OCI-LY3 (cell line): ENCODE results near the gene RBMX.
"Not testable (repeated sequence)": the region's sequence is repeated elsewhere in the genome, so short reads cannot be mapped to it uniquely, and the experiment has no call there.

Source experiments
- H2AFZ ChIP-seq: fragments of 200-600, 300-600 bp; shearing (Covaris generic); 2 replicates; pipeline ENCODE4 v1.6.0; 2014; ENCODE audit warnings: antibody characterized with exemption, low read depth, low read length
- H3K27ac ChIP-seq: fragments of 200-600, 300-600 bp; sonication (generic); 2 replicates; pipeline ENCODE4 v1.5.1; 2014; ENCODE audit warnings: mild to moderate bottlenecking, low read length, moderate library complexity, mixed read lengths
- H3K27me3 ChIP-seq: fragments of 200-600, 300-600 bp; sonication (generic); 2 replicates; pipeline ENCODE4 v1.6.1; 2014; ENCODE audit warnings: low read depth, low read length, mixed read lengths
- H3K36me3 ChIP-seq: fragments of 200-600, 300-600 bp; sonication (generic); replicated peaks from 2 replicates; pipeline ENCODE3; 2014; ENCODE audit warnings: low read depth, low read length, mixed read lengths
- H3K4me1 ChIP-seq: fragments of 300-600, 200-600 bp; sonication (generic); 2 replicates; pipeline ENCODE4 v1.6.1; 2014; ENCODE audit warnings: low read length, mixed read lengths
- H3K4me2 ChIP-seq: fragments of 200-600, 300-600 bp; sonication (generic); 2 replicates; pipeline ENCODE4 v1.6.1; 2014; ENCODE audit warnings: low read length, mixed read lengths
- H3K4me3 ChIP-seq: fragments of 300-600, 200-600 bp; sonication (generic); 2 replicates; pipeline ENCODE4 v1.5.1; 2014; ENCODE audit warnings: antibody characterized with exemption, mild to moderate bottlenecking, low read length, moderate library complexity
- H3K79me2 ChIP-seq: fragments of 300-600, 200-600 bp; shearing (Covaris generic); 2 replicates; pipeline ENCODE4 v1.6.1; 2014; ENCODE audit warnings: mild to moderate bottlenecking, low read length, mixed read lengths
- H3K9ac ChIP-seq: fragments of 300-600, 200-600 bp; shearing (Covaris generic); 2 replicates; pipeline ENCODE4 v1.6.0; 2014; ENCODE audit warnings: mild to moderate bottlenecking, low read length, moderate library complexity
- H3K9me3 ChIP-seq: fragments of 200-600, 300-600 bp; shearing (Covaris generic); 2 replicates; pipeline ENCODE4 v1.6.1; 2014; ENCODE audit warnings: low read length, mixed read lengths; ENCODE audit not compliant: insufficient read depth
- H4K20me1 ChIP-seq: fragments of 200-600, 300-600 bp; sonication (generic); 2 replicates; pipeline ENCODE4 v1.6.1; 2016; ENCODE audit warnings: low read length, mixed read lengths; ENCODE audit not compliant: insufficient read depth
- CTCF ChIP-seq: fragments of 200-600, 300-600 bp; sonication (generic); IDR thresholded peaks from 2 replicates; pipeline ENCODE4 v1.5.1; 2014; ENCODE audit warnings: antibody characterized with exemption, low read length, low read depth
- EZH2phosphoT487 ChIP-seq: fragments of 200-600 bp; shearing (Covaris generic); IDR thresholded peaks from 2 replicates; pipeline ENCODE4 v1.6.1; 2018; ENCODE audit warnings: antibody characterized with exemption, mixed run types, low read depth

Gene RBMX

GRCh38 chrX:136880452-136881013 is at the start of gene RBMX:
Gene RBMX, minus strand, starts transcription at chrX:136880725. Its CDS starts 1,298 bp downstream, at chrX:136879427.
- no peaks in the 10 kb centered on the region for H3K9me3 ChIP-seq
- H4K20me1 ChIP-seq: peaks cover 12% of the 10 kb centered on the region
- peak within 1 kb of the TSS; percentile 90 for H3K4me3 ChIP-seq
- H3K27ac ChIP-seq: peak within 1 kb of the TSS; percentile 77
- peak within 1 kb of the TSS; percentile 34; the same call in 1 of the 2 replicates for H2AFZ ChIP-seq
- no peaks in the 10 kb centered on the region for H3K27me3 ChIP-seq
- peaks cover 52% of the 10 kb centered on the region for H3K79me2 ChIP-seq
- peak within 1 kb of the TSS; percentile 99 for H3K9ac ChIP-seq
- H3K4me1 ChIP-seq: peaks cover 7% of the 10 kb centered on the region; the same call in 1 of the 2 replicates
- H3K36me3 ChIP-seq: peaks cover 27% of the 10 kb centered on the region
- TF ChIP-seq EZH2phosphoT487: no peak
- no peak for TF ChIP-seq CTCF
- H3K4me2 ChIP-seq: peak within 1 kb of the TSS; percentile 74

GRCh38 chrX:136921438-136921837 is 40.9 kb upstream of the RBMX start:
- H3K79me2 ChIP-seq: not testable (repeated sequence)

GRCh38 chrX:136920001-136920400 is 39.5 kb upstream of the RBMX start:
- Histone ChIP-seq H3K4me1 (no peaks in the 10 kb centered on the region), H4K20me1 (no peaks in the 10 kb centered on the region), H3K27ac (no peak overlapping the region), H3K79me2 (no peaks in the 10 kb centered on the region), H3K9ac (no peak overlapping the region), H3K27me3 (no peaks in the 10 kb centered on the region), H3K36me3 (no peaks in the 10 kb centered on the region), H3K4me2 (no peak overlapping the region), H3K4me3 (no peak overlapping the region), H3K9me3 (no peaks in the 10 kb centered on the region), H2AFZ (no peak overlapping the region)
- TF ChIP-seq CTCF (no peak), EZH2phosphoT487 (no peak)

More at GRCh38 chrX:136921438-136921837, 40.9 kb upstream of the RBMX start:
- H2AFZ ChIP-seq, H3K27me3 ChIP-seq, H3K4me3 ChIP-seq, H3K36me3 ChIP-seq, H4K20me1 ChIP-seq, H3K9me3 ChIP-seq, H3K9ac ChIP-seq, H3K27ac ChIP-seq, H3K4me2 ChIP-seq, H3K4me1 ChIP-seq: not testable (repeated sequence)

GRCh38 chrX:136916827-136917226 is 36.3 kb upstream of the RBMX start:
- Histone ChIP-seq H4K20me1 (no peaks in the 10 kb centered on the region), H3K4me3 (no peak overlapping the region), H3K27ac (no peak overlapping the region), H3K4me2 (no peak overlapping the region), H3K9ac (no peak overlapping the region), H3K27me3 (no peaks in the 10 kb centered on the region), H3K9me3 (no peaks in the 10 kb centered on the region), H3K4me1 (no peaks in the 10 kb centered on the region), H3K79me2 (no peaks in the 10 kb centered on the region), H3K36me3 (no peaks in the 10 kb centered on the region), H2AFZ (no peak overlapping the region)
- TF ChIP-seq EZH2phosphoT487 (no peak), CTCF (no peak)

GRCh38 chrX:136911661-136912060 is 31.1 kb upstream of the RBMX start:
- not testable (repeated sequence) for H3K4me2 ChIP-seq, H3K9ac ChIP-seq, H3K79me2 ChIP-seq, H4K20me1 ChIP-seq, H3K27ac ChIP-seq, H3K9me3 ChIP-seq, H3K27me3 ChIP-seq, H2AFZ ChIP-seq, H3K4me3 ChIP-seq, H3K36me3 ChIP-seq
- peaks cover 11% of the 10 kb centered on the region for H3K4me1 ChIP-seq
